Measurements from ENCODE around the gene NRG3. TPM values are rescaled to one million over a fixed set of nuclear protein-coding genes. Genes with fewer than 3 reads are reported as not detected.

The NRG3 gene
- total RNA-seq, 1 donor from 2014 or later: 1.6 TPM

DNA sequence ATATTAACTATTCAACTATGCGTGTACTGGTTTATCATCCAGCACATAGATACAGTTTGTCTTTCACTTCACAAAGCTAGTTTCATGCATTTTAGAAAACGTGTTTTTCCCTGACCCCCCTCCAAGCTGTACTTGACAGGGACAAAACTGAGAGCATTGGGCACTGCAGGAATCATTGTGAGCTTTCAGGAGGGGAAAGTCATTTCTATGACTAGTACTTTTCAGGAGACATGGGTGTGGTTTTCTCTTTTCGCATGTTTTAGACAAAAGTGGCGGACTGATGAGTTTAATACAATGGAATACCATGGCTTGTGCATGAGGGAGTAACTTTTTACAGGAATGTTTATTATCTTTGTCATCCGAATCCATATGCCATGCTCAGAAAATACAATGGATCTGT, 42.7 kb downstream of the NRG3 start:
- Histone ChIP-seq H3K4me3 (no peak overlapping the region), H3K36me3 (no peaks in the 10 kb centered on the region), H3K27me3 (no peaks in the 10 kb centered on the region), H3K4me1 (no peaks in the 10 kb centered on the region), H3K27ac (no peak overlapping the region), H3K9me3 (no peaks in the 10 kb centered on the region)
- DNase-seq (ENCODE audit: low spot score in 2 of 2): no peak
- intact Hi-C loops (cut with DNase I): no loop called here
- TF ChIP-seq, protein P1, sequence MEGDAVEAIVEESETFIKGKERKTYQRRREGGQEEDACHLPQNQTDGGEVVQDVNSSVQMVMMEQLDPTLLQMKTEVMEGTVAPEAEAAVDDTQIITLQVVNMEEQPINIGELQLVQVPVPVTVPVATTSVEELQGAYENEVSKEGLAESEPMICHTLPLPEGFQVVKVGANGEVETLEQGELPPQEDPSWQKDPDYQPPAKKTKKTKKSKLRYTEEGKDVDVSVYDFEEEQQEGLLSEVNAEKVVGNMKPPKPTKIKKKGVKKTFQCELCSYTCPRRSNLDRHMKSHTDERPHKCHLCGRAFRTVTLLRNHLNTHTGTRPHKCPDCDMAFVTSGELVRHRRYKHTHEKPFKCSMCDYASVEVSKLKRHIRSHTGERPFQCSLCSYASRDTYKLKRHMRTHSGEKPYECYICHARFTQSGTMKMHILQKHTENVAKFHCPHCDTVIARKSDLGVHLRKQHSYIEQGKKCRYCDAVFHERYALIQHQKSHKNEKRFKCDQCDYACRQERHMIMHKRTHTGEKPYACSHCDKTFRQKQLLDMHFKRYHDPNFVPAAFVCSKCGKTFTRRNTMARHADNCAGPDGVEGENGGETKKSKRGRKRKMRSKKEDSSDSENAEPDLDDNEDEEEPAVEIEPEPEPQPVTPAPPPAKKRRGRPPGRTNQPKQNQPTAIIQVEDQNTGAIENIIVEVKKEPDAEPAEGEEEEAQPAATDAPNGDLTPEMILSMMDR (IDR thresholded peaks at IDR 0.05): no peak

DNA sequence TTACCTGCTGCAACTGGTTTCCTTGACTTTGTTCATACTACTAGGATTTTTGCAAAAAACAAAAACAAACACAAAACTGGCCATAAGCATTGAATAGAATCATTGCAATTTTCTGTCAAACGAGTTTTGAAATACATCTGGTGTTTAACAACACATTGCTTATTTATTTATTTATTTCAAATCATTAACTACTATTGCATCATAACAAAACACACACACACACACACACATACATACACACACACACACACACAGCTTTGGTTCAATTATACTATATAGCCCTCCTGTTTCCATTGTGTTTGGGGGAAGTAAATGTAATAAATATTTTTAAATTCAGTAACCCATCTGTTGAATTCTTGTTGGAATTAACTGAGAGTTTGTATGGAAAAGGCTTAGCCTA, 43.8 kb downstream of the NRG3 start:
- no peak for DNase-seq (ENCODE audit: low spot score in 2 of 2)
- H3K36me3 ChIP-seq: no peaks in the 10 kb centered on the region
- H3K27ac ChIP-seq: no peak overlapping the region
- no peaks in the 10 kb centered on the region for H3K27me3 ChIP-seq
- no peaks in the 10 kb centered on the region for H3K4me1 ChIP-seq
- H3K9me3 ChIP-seq: no peaks in the 10 kb centered on the region
- H3K4me3 ChIP-seq: no peak overlapping the region
- intact Hi-C loops (cut with DNase I): no loop called here
- TF ChIP-seq, protein P1 (IDR thresholded peaks at IDR 0.05): no peak

- no peak overlapping the region for H3K4me3 ChIP-seq
- no peak for DNase-seq (ENCODE audit: low spot score in 2 of 2)
- TF ChIP-seq, protein P1 (IDR thresholded peaks at IDR 0.05): no peak
- no peaks in the 10 kb centered on the region for H3K36me3 ChIP-seq
- intact Hi-C loops (cut with DNase I): no loop called here
- no peaks in the 10 kb centered on the region for H3K4me1 ChIP-seq
- H3K9me3 ChIP-seq: no peaks in the 10 kb centered on the region
- no peak overlapping the region for H3K27ac ChIP-seq
- H3K27me3 ChIP-seq: no peaks in the 10 kb centered on the region
These were observed 45.3 kb downstream of the NRG3 start for GRCh38 chr10:81920213-81920829.

DNA sequence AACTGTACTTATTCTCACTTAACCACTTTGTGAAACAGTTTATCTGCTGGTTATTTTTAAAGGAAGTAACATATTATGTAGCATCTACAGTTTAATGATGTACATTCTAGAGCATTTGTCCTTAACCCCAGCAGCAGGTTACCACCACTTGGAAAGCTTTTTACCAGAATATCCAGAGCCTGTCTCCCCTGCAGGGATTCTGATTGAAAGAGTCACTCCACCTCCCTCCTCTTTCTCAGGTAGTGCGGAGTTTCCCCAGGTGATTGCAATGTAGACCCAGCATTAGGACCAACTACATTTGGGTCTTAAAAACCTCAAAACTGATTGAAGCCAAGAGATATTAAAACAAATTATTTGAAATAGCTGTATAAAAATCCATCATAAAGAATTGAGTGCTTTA, 53.1 kb downstream of the NRG3 start:
- no peak for DNase-seq (ENCODE audit: low spot score in 2 of 2)
- no peaks in the 10 kb centered on the region for H3K36me3 ChIP-seq
- H3K4me1 ChIP-seq: no peaks in the 10 kb centered on the region
- no peak overlapping the region for H3K4me3 ChIP-seq
- H3K27me3 ChIP-seq: no peaks in the 10 kb centered on the region
- TF ChIP-seq, protein P1 (IDR thresholded peaks at IDR 0.05): no peak
- no peak overlapping the region for H3K27ac ChIP-seq
- no peaks in the 10 kb centered on the region for H3K9me3 ChIP-seq
- intact Hi-C loops (cut with DNase I): no loop called here

DNA sequence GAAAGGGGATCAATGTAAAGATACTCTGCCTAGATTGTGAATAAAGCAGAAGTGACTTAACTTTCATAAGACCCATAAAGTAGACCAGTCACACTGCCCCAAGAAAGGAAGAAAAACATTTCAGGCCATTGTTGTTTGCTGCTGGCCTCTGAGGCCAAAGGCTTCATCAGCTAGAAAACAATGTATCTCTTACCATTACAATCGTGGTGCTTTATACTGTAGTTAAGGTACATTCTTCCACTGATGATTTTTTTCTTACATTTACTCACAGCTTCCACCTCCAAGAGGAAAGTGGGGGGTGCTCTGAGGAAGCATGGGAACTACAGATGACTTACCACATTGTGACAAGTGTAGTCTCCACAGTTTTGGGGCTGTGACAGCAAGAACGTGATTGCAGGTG, 68.6 kb downstream of the NRG3 start:
- Histone ChIP-seq H3K27me3 (no peaks in the 10 kb centered on the region), H3K36me3 (no peaks in the 10 kb centered on the region), H3K9me3 (no peaks in the 10 kb centered on the region), H3K27ac (no peak overlapping the region), H3K4me1 (no peaks in the 10 kb centered on the region), H3K4me3 (no peak overlapping the region)
- no peak for DNase-seq (ENCODE audit: low spot score in 2 of 2)
- intact Hi-C loops (cut with DNase I): no loop called here
- TF ChIP-seq, protein P1 (IDR thresholded peaks at IDR 0.05): no peak

GRCh38 chr10:81944609-81945008, 69.6 kb downstream of the NRG3 start:
- TF ChIP-seq, protein P1 (IDR thresholded peaks at IDR 0.05): no peak
- Histone ChIP-seq H3K4me1 (no peaks in the 10 kb centered on the region), H3K27me3 (no peaks in the 10 kb centered on the region), H3K27ac (no peak overlapping the region), H3K36me3 (no peaks in the 10 kb centered on the region), H3K4me3 (no peak overlapping the region), H3K9me3 (no peaks in the 10 kb centered on the region)
- no peak for DNase-seq (ENCODE audit: low spot score in 2 of 2)
- intact Hi-C loops (cut with DNase I): no loop called here
